K562 (cell line): ENCODE results near the gene GAPDHS. TPM values are rescaled to one million over a fixed set of nuclear protein-coding genes. Genes with fewer than 3 reads are reported as not detected.

ENCODE experiments used
- ATAC-seq: fragments of 200-7000 bp; cut with Tn5 transposase; 3 replicates; pipeline ENCODE4 v1.9.1; 2020; ENCODE audit warnings: moderate library complexity
- BruUV-seq: library from RNA; stranded (reverse); fragments of 400-500 nt; replicated peaks from 2 replicates; lab custom pipeline; 2021; lab: Mats Ljungman, UMichigan
- CTCF ChIA-PET: fragments of 300-600 bp; formaldehyde crosslinking; extraction: SDS; loops from one replicate; lab custom pipeline; 2021; ENCODE audit warnings: low intra/inter-chr PET ratio; lab: Yijun Ruan, JAX
- POLR2A ChIA-PET: fragments of 300-600, 350-650 bp; sonication (Branson Sonifier 250); formaldehyde crosslinking; extraction: SDS; loops from one replicate; lab custom pipeline; 2021; ENCODE audit warnings: antibody characterized with exemption, inconsistent platforms; lab: Yijun Ruan, JAX
- DNase-seq, 4 experiments: peaks; one replicate each; pipeline versions ENCODE4 v3.0.0 to v3.0.0-alpha.2; 2011 to 2018; ENCODE audit warnings: low spot score in 3 of 4, mixed read lengths in 3 of 4; ENCODE audit errors: extremely low read depth in 1 of 4
- FAIRE-seq: peaks from 2 replicates; lab custom pipeline; 2011; peaks lifted over from hg19 to GRCh38; lab: Jason Lieb, UNC
- H2AFZ ChIP-seq: 2 replicates; pipeline ENCODE4 v1.6.0; 2011; ENCODE audit warnings: low read depth, low read length, control low read depth, inconsistent platforms
- H3K27ac ChIP-seq: fragments of 200-600 bp; 3 replicates; pipeline ENCODE4 v1.8.0; 2011; ENCODE audit warnings: low read depth, mild to moderate bottlenecking, control low read depth, inconsistent platforms, low read length, moderate library complexity, mixed read lengths; ENCODE audit errors: extremely low read depth
- H3K27me3 ChIP-seq, 2 experiments: fragments of 300-600 bp in 1 of 2; 2 replicates in 1 of 2; 3 replicates in 1 of 2; pipeline versions ENCODE4 v1.6.0 to v1.8.0; 2011; ENCODE audit warnings: inconsistent platforms in 2 of 2, low read length in 2 of 2, mild to moderate bottlenecking in 1 of 2, mixed read lengths in 1 of 2, moderate library complexity in 1 of 2; ENCODE audit not compliant: control insufficient read depth in 2 of 2, insufficient read depth in 2 of 2
- H3K36me3 ChIP-seq: fragments of 300-600 bp; 3 replicates; pipeline ENCODE4 v1.8.0; 2011; ENCODE audit warnings: mild to moderate bottlenecking, low read length, inconsistent platforms; ENCODE audit not compliant: control insufficient read depth, insufficient read depth
- H3K4me1 ChIP-seq, 2 experiments: fragments of 200-600 bp in 1 of 2; replicated peaks in 1 of 2; 2 replicates in 1 of 2; 3 replicates in 1 of 2; pipeline versions ENCODE4 v1.5.1 to v1.8.0; 2011; ENCODE audit warnings: inconsistent platforms in 2 of 2, low read length in 2 of 2, mild to moderate bottlenecking in 1 of 2, mixed read lengths in 1 of 2, moderate library complexity in 1 of 2; ENCODE audit not compliant: control insufficient read depth in 2 of 2, insufficient read depth in 2 of 2
- H3K4me2 ChIP-seq: 2 replicates; pipeline ENCODE4 v1.6.1; 2011; ENCODE audit warnings: low read length, control low read depth, inconsistent platforms, mixed read lengths; ENCODE audit not compliant: insufficient read depth
- H3K4me3 ChIP-seq: fragments of 200-600 bp; sonication (generic), shearing (Covaris generic); 2 replicates; pipeline ENCODE4 v1.5.1; 2016; ENCODE audit warnings: control low read depth, inconsistent platforms
- H3K79me2 ChIP-seq: fragments of 200-600 bp; 3 replicates; pipeline ENCODE4 v1.8.0; 2011; ENCODE audit warnings: low read length, inconsistent platforms; ENCODE audit not compliant: control insufficient read depth, insufficient read depth
- H3K9ac ChIP-seq, 2 experiments: 2 replicates each; pipeline versions ENCODE4 v1.6.0 to v1.6.1; 2011; ENCODE audit warnings: low read depth in 2 of 2, low read length in 2 of 2, control low read depth in 1 of 2, inconsistent platforms in 1 of 2, mild to moderate bottlenecking in 1 of 2, mixed read lengths in 1 of 2; ENCODE audit not compliant: insufficient read depth in 1 of 2
- H3K9me1 ChIP-seq: one replicate; pipeline ENCODE4 v1.6.0; 2011; ENCODE audit warnings: inconsistent platforms, mild to moderate bottlenecking, low read length, moderate library complexity; ENCODE audit not compliant: control insufficient read depth, insufficient read depth
- H3K9me3 ChIP-seq: replicated peaks from 2 replicates; pipeline ENCODE4 v1.5.1; 2011; ENCODE audit warnings: low read depth, low read length, inconsistent platforms; ENCODE audit not compliant: control insufficient read depth, insufficient read depth
- H4K20me1 ChIP-seq: replicated peaks from 2 replicates; pipeline ENCODE4 v1.6.1; 2011; ENCODE audit warnings: low read length, inconsistent platforms, mixed read lengths; ENCODE audit not compliant: control insufficient read depth, insufficient read depth
- BMI1 ChIP-seq: fragments of 150-350 bp; IDR thresholded peaks from 2 replicates; pipeline ENCODE4 v1.6.1; 2014; ENCODE audit warnings: low read length
- ETV1 ChIP-seq: fragments of 450-650 bp; conservative IDR thresholded peaks from 2 replicates; pipeline ENCODE4 v1.6.1; 2016; ENCODE audit warnings: missing genetic modification characterization, control low read depth, low read depth, missing compliant biosample characterization
- FOXP1 ChIP-seq: sonication (generic); formaldehyde crosslinking; IDR thresholded peaks from 2 replicates; pipeline ENCODE4 v1.8.0; 2022; ENCODE audit warnings: mild to moderate bottlenecking, missing genetic modification reagents
- HSF4 ChIP-seq: fragments of 250-450 bp; sonication (Bioruptor Pico); IDR thresholded peaks from 2 replicates; pipeline ENCODE4 v2.1.2; 2022; ENCODE audit warnings: mild to moderate bottlenecking, moderate library complexity, borderline replicate concordance
- NBN ChIP-seq: fragments of 450-650 bp; IDR thresholded peaks from 2 replicates; pipeline ENCODE4 v1.6.1; 2016; ENCODE audit warnings: low read depth, mild to moderate bottlenecking
- NFYB ChIP-seq: IDR thresholded peaks from 2 replicates; pipeline ENCODE4 v1.6.1; 2011; ENCODE audit warnings: mild to moderate bottlenecking, moderate library complexity; ENCODE audit not compliant: insufficient read length; ENCODE audit errors: extremely low read depth
- RFX1 ChIP-seq: fragments of 450-650 bp; IDR thresholded peaks from 2 replicates; pipeline ENCODE4 v1.6.1; 2016; ENCODE audit warnings: mild to moderate bottlenecking, moderate library complexity
- TAF15 ChIP-seq: fragments of 200-400 bp; formaldehyde crosslinking; IDR thresholded peaks from 2 replicates; pipeline ENCODE4 v1.6.1; 2017; ENCODE audit warnings: mild to moderate bottlenecking, low read depth, low read length, moderate library complexity
- TSC22D4 ChIP-seq: fragments of 450-650 bp; IDR thresholded peaks from 2 replicates; pipeline ENCODE4 v1.6.1; 2016; ENCODE audit warnings: missing genetic modification characterization, missing biosample characterization, control low read depth
- WHSC1 ChIP-seq: IDR thresholded peaks from one replicate; pipeline ENCODE4 v1.6.1; 2012; ENCODE audit warnings: low read length, control low read depth, inconsistent platforms
- XRCC4 ChIP-seq: IDR thresholded peaks from one replicate; pipeline ENCODE4 v1.6.1; 2011; ENCODE audit not compliant: insufficient read depth, insufficient read length; ENCODE audit errors: extremely low read depth
- ZNF253 ChIP-seq: fragments of 250-450 bp; sonication (Bioruptor Pico); conservative IDR thresholded peaks from 2 replicates; pipeline ENCODE4 v1.6.1; 2021; ENCODE audit warnings: mild to moderate bottlenecking
- WGBS: fragments of 100-300 bp; shearing (Covaris generic); methylation state at CpG from one replicate; pipeline ENCODE4 v1.1.6; 2016; ENCODE audit warnings: low coverage, mixed read lengths; ENCODE audit not compliant: insufficient coverage; ENCODE audit errors: missing lambda C conversion rate; 5-methylcytosine and 5-hydroxymethylcytosine counted together
- in situ Hi-C: fragments of 300-500 bp; cut with MboI; formaldehyde crosslinking; loops from 4 replicates; pipeline ENCODE4 v1.15.0; 2018; ENCODE audit warnings: inconsistent platforms, mixed read lengths
- intact Hi-C: fragments of 100-400 bp; cut with micrococcal nuclease; formaldehyde crosslinking; loops from 2 replicates; pipeline ENCODE4 v1.14.2; 2022
- polyA plus RNA-seq, 8 experiments: library from polyadenylated mRNA; depleted of rRNA in 4 of 8; stranded (reverse) in 5 of 8; unstranded in 3 of 8; fragments of >200 nt; fragmentation: Nextera tagmentation in 2 of 8; fragmentation: Illumina TruSeq in 1 of 8; extraction: Ambion mirVana in 2 of 8; extraction: Trizol in 1 of 8; gene quantifications; 2 replicates each; pipeline versions ENCODE4 v1.2.1 to v1.2.3, GENCODE V29; 2011 to 2014; ENCODE audit warnings: inconsistent platforms in 1 of 8, missing spikeins in 1 of 8
- total RNA-seq, 7 experiments: library from RNA; depleted of rRNA in 6 of 7; stranded (reverse); fragments of >200 nt in 6 of 7; fragmentation: Illumina TruSeq in 2 of 7; extraction: Trizol in 2 of 7; gene quantifications; 2 replicates each; pipeline versions ENCODE4 v1.2.1 to v1.2.3, GENCODE V29; 2011 to 2021; ENCODE audit warnings: low replicate concordance in 1 of 7
- TF ChIP-seq, protein P1 (sequence below): fragments of 250-450 bp; sonication (Bioruptor Pico); IDR thresholded peaks from 2 replicates; pipeline ENCODE4 v1.5.0; 2021

The GAPDHS gene
- total and polyA plus RNA-seq, 9 of the 15 experiments (the other 6 are each of a cell fraction or from before 2014, with no cell fraction given), result 0.08 to 0.12 TPM; not detected in 7

DNA sequence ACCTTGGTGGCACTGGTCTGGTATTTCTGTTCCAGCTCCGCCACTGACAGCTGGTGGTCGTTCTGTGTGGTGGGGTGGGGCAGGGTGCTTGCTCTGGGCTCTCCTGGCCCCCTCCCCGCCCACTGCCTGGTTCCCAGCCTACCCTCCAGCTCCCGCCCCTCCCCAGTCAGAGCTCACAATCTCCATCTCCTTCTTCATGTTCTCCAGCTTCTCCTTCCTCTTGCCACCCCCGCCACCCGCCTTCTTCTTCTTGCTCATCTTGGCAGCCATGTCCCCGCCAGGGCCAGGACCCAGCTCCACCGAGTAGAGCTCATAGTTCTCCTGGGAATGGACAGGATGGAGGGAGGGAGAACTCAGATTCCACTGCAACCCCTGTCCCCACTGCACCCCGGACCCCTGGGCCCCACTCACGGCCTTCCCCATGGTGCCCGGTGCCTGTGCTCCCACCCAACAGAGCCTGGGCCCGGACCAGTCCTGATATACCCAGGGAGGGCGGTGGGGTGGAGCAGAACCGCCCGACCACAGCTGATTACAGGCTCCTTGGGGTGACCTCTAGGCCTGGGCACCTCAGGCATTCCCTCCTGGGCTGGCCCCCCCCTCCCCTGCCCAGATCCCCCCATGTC, 30.1 kb downstream of the GAPDHS start, which contains the start of gene ATP4A:
ATP4A (minus strand) TSS at position 452 of the 623 bp plus-strand sequence; CDS start at position 423, 29 bp downstream.
- no peak for TF ChIP-seq TAF15
- no peak for TF ChIP-seq ETV1 (tag)
- no peak for TF ChIP-seq HSF4 (CRISPR knock-in tag)
- no peak for TF ChIP-seq NFYB
- no peak for TF ChIP-seq TSC22D4 (tag)
- TF ChIP-seq NBN, result no peak
- TF ChIP-seq ZNF253 (CRISPR knock-in tag), result no peak
- TF ChIP-seq FOXP1 (CRISPR knock-in tag), result no peak
- TF ChIP-seq WHSC1, result no peak
- no peak for TF ChIP-seq RFX1
- TF ChIP-seq BMI1, result no peak
- TF ChIP-seq, protein P1, sequence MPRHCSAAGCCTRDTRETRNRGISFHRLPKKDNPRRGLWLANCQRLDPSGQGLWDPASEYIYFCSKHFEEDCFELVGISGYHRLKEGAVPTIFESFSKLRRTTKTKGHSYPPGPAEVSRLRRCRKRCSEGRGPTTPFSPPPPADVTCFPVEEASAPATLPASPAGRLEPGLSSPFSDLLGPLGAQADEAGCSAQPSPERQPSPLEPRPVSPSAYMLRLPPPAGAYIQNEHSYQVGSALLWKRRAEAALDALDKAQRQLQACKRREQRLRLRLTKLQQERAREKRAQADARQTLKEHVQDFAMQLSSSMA (CRISPR knock-in tag), result no peak
- no peak for TF ChIP-seq XRCC4
- no peak within 1 kb of the TSS for H2AFZ ChIP-seq
- CTCF ChIA-PET, result no interaction called here
- BruUV-seq, result no TSS peak
- peaks cover 0 to 21% of the 10 kb centered on the region in 2 experiments; a peak in 2 of 5 replicates for H3K4me1 ChIP-seq
- peaks cover 3% of the 10 kb centered on the region for H3K9me1 ChIP-seq
- no peak for DNase-seq
- H3K4me3 ChIP-seq, result no peak within 1 kb of the TSS
- no peaks in the 10 kb centered on the region for H3K36me3 ChIP-seq
- H3K9ac ChIP-seq, result peak within 1 kb of the TSS in 1 of 2 experiments; percentile 35; a peak in 2 of 4 replicates
- in situ Hi-C loops (no loop called here), intact Hi-C loops (no loop called here)
- no peak within 1 kb of the TSS for H3K27ac ChIP-seq
- peaks cover 4% of the 10 kb centered on the region; the same call in 1 of the 2 replicates for H4K20me1 ChIP-seq
- H3K9me3 ChIP-seq, result no peaks in the 10 kb centered on the region
- H3K79me2 ChIP-seq, result no peaks in the 10 kb centered on the region
- no peak for FAIRE-seq
- POLR2A ChIA-PET, result interaction anchor here (0.9 kb wide), 1 partner anchor 10 kb away, joined by 3 read pairs; no protein-coding TSS in a partner anchor
- ATAC-seq, result no peak
- no peak within 1 kb of the TSS for H3K4me2 ChIP-seq
- H3K27me3 ChIP-seq, result peaks cover 28 to 63% of the 10 kb centered on the region in 2 experiments; a peak in 4 of 5 replicates
- 0% methylated on average over 4 of the region's 15 CpGs for WGBS
